ENCODE measurements around the gene FAT2. TPM values are rescaled to one million over a fixed set of nuclear protein-coding genes. Genes with fewer than 3 reads are reported as not detected.

Gene FAT2
- total RNA-seq, 1 experiment from 2014 or later, result not detected

- TF ChIP-seq CTCF (conservative IDR thresholded peaks at IDR 0.05; ENCODE audit: low read depth, low read length), result no peak
- TF ChIP-seq EZH2 (IDR thresholded peaks at IDR 0.05; ENCODE audit: borderline replicate concordance, low read depth, low read length, poor library complexity, severe bottlenecking), result no peak
- intact Hi-C loops (cut with micrococcal nuclease; ENCODE audit: unreplicated experiment), result no loop called here
- CTCF ChIA-PET, result no interaction called here
- Histone ChIP-seq H3K4me3 (ENCODE audit: low read depth, low read length, poor library complexity, severe bottlenecking) (no peak overlapping the region), H3K4me1 (ENCODE audit: insufficient read depth, low read length, poor library complexity, severe bottlenecking) (no peaks in the 10 kb centered on the region), H3K27me3 (replicated peaks; ENCODE audit: insufficient read depth, low read depth, low read length, poor library complexity) (peaks cover 5% of the 10 kb centered on the region), H3K9me3 (ENCODE audit: low read depth, low read length, poor library complexity, severe bottlenecking) (no peaks in the 10 kb centered on the region), H3K36me3 (ENCODE audit: insufficient read depth, low read length, poor library complexity, severe bottlenecking) (no peaks in the 10 kb centered on the region), H3K27ac (ENCODE audit: low read depth, low read length, poor library complexity, severe bottlenecking) (no peak overlapping the region)
- BruUV-seq (replicated peaks), result no TSS peak
- DNase-seq (ENCODE audit: low spot score), result no peak
- POLR2A ChIA-PET (ENCODE audit: low non-redundant PET), result no interaction called here
Observed at GRCh38 chr5:151581812-151582583, 9.1 kb downstream of the FAT2 start.

GRCh38 chr5:151581347-151581746, 9.8 kb downstream of the FAT2 start:
- no TSS peak for BruUV-seq (replicated peaks)
- DNase-seq (ENCODE audit: low spot score), result no peak
- Histone ChIP-seq H3K4me1 (ENCODE audit: insufficient read depth, low read length, poor library complexity, severe bottlenecking) (no peaks in the 10 kb centered on the region), H3K27ac (ENCODE audit: low read depth, low read length, poor library complexity, severe bottlenecking) (no peak overlapping the region), H3K36me3 (ENCODE audit: insufficient read depth, low read length, poor library complexity, severe bottlenecking) (no peaks in the 10 kb centered on the region), H3K4me3 (ENCODE audit: low read depth, low read length, poor library complexity, severe bottlenecking) (no peak overlapping the region), H3K27me3 (replicated peaks; ENCODE audit: insufficient read depth, low read depth, low read length, poor library complexity) (peaks cover 6% of the 10 kb centered on the region), H3K9me3 (ENCODE audit: low read depth, low read length, poor library complexity, severe bottlenecking) (no peaks in the 10 kb centered on the region)
- TF ChIP-seq CTCF (conservative IDR thresholded peaks at IDR 0.05; ENCODE audit: low read depth, low read length) (no peak), EZH2 (IDR thresholded peaks at IDR 0.05; ENCODE audit: borderline replicate concordance, low read depth, low read length, poor library complexity, severe bottlenecking) (no peak)
- ChIA-PET POLR2A (ENCODE audit: low non-redundant PET) (no interaction called here), CTCF (no interaction called here)
- intact Hi-C loops (cut with micrococcal nuclease; ENCODE audit: unreplicated experiment), result no loop called here

- H3K36me3 ChIP-seq (ENCODE audit: insufficient read depth, low read length, poor library complexity, severe bottlenecking), result no peaks in the 10 kb centered on the region
- H3K27me3 ChIP-seq (replicated peaks; ENCODE audit: insufficient read depth, low read depth, low read length, poor library complexity), result peaks cover 10% of the 10 kb centered on the region
- H3K27ac ChIP-seq (ENCODE audit: low read depth, low read length, poor library complexity, severe bottlenecking), result no peak overlapping the region
- H3K4me1 ChIP-seq (ENCODE audit: insufficient read depth, low read length, poor library complexity, severe bottlenecking), result no peaks in the 10 kb centered on the region
- H3K4me3 ChIP-seq (ENCODE audit: low read depth, low read length, poor library complexity, severe bottlenecking), result no peak overlapping the region
- no TSS peak for BruUV-seq (replicated peaks)
- ChIA-PET CTCF (interaction anchor here (1.4 kb wide), 1 partner anchor 71 kb away, joined by 3 read pairs; no protein-coding TSS in a partner anchor), POLR2A (ENCODE audit: low non-redundant PET) (no interaction called here)
- H3K9me3 ChIP-seq (ENCODE audit: low read depth, low read length, poor library complexity, severe bottlenecking), result no peaks in the 10 kb centered on the region
- no peak for TF ChIP-seq EZH2 (IDR thresholded peaks at IDR 0.05; ENCODE audit: borderline replicate concordance, low read depth, low read length, poor library complexity, severe bottlenecking)
- no peak for TF ChIP-seq CTCF (conservative IDR thresholded peaks at IDR 0.05; ENCODE audit: low read depth, low read length)
- intact Hi-C loops (cut with micrococcal nuclease; ENCODE audit: unreplicated experiment), result no loop called here
- DNase-seq (ENCODE audit: low spot score), result no peak
Observed at GRCh38 chr5:151580858-151581257, 10.3 kb downstream of the FAT2 start.
